BJ (cell line): ENCODE results near the gene CRIM1. TPM values are rescaled to one million over a fixed set of nuclear protein-coding genes. Genes with fewer than 3 reads are reported as not detected.

ENCODE experiments used
- CTCF ChIA-PET: fragments of 350-600 bp; formaldehyde crosslinking; extraction: SDS; loops from one replicate; lab custom pipeline; 2021; ENCODE audit warnings: antibody characterized with exemption, inconsistent platforms; lab: Yijun Ruan, JAX
- POLR2A ChIA-PET: fragments of 300-600 bp; sonication (Branson Sonifier 250); formaldehyde crosslinking; extraction: SDS; loops from one replicate; lab custom pipeline; 2021; ENCODE audit warnings: antibody characterized with exemption; lab: Charles Lee
- DNase-seq: peaks from one replicate; pipeline ENCODE4 v3.0.0-alpha.2; 2011; ENCODE audit warnings: low read depth
- H3K27me3 ChIP-seq: 2 replicates; pipeline ENCODE4 v1.6.0; 2011; ENCODE audit warnings: low read length; ENCODE audit not compliant: control insufficient read depth, insufficient read depth
- H3K36me3 ChIP-seq: 2 replicates; pipeline ENCODE4 v1.5.1; 2011; ENCODE audit warnings: low read length; ENCODE audit not compliant: control insufficient read depth, insufficient read depth
- H3K4me3 ChIP-seq: 2 replicates; pipeline ENCODE4 v1.5.1; 2011; ENCODE audit warnings: low read depth, mild to moderate bottlenecking, control low read depth, low read length
- polyA plus RNA-seq: library from polyadenylated mRNA; depleted of rRNA; stranded (reverse); fragments of >200 nt; gene quantifications from 2 replicates; pipeline ENCODE4 v1.2.3, GENCODE V29; 2011
- TF ChIP-seq, protein P1 (sequence below): IDR thresholded peaks from 2 replicates; pipeline ENCODE4 v1.5.1; 2011; ENCODE audit warnings: low read depth, mild to moderate bottlenecking, control low read depth, inconsistent platforms, low read length, moderate library complexity; ENCODE audit not compliant: insufficient read depth

The CRIM1 gene
- polyA plus RNA-seq, 1 experiment, result 729 TPM

DNA sequence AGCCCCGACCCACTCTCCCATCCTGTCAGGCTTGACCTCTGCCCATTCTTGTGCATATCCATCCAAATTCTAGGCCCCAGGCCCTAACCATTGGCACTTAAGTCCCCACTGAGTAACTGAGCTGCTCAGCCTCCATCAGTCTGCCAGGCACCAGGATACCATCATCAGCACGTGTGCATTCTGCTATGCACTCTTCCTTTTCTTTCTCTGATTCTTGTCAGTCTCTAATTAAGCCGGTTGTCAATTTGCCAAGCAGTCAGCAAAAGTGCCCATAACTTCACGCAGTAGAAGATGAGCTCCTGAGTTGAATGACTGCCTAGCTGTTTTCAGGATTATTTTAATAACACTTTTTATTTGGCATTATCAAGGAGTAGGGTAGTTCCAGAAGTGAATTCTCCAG, 135.2 kb downstream of the CRIM1 start:
- Histone ChIP-seq H3K27me3 (no peaks in the 10 kb centered on the region), H3K4me3 (no peak overlapping the region), H3K36me3 (no peaks in the 10 kb centered on the region; the same call in 1 of the 2 replicates)
- ChIA-PET POLR2A (no interaction called here), CTCF (interaction anchor here (1.5 to 1.6 kb wide), 2 partner anchors 10 to 16 kb away, joined by 3 to 5 read pairs; no protein-coding TSS in a partner anchor)
- TF ChIP-seq, protein P1, sequence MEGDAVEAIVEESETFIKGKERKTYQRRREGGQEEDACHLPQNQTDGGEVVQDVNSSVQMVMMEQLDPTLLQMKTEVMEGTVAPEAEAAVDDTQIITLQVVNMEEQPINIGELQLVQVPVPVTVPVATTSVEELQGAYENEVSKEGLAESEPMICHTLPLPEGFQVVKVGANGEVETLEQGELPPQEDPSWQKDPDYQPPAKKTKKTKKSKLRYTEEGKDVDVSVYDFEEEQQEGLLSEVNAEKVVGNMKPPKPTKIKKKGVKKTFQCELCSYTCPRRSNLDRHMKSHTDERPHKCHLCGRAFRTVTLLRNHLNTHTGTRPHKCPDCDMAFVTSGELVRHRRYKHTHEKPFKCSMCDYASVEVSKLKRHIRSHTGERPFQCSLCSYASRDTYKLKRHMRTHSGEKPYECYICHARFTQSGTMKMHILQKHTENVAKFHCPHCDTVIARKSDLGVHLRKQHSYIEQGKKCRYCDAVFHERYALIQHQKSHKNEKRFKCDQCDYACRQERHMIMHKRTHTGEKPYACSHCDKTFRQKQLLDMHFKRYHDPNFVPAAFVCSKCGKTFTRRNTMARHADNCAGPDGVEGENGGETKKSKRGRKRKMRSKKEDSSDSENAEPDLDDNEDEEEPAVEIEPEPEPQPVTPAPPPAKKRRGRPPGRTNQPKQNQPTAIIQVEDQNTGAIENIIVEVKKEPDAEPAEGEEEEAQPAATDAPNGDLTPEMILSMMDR, result no peak
- DNase-seq, result no peak

DNA sequence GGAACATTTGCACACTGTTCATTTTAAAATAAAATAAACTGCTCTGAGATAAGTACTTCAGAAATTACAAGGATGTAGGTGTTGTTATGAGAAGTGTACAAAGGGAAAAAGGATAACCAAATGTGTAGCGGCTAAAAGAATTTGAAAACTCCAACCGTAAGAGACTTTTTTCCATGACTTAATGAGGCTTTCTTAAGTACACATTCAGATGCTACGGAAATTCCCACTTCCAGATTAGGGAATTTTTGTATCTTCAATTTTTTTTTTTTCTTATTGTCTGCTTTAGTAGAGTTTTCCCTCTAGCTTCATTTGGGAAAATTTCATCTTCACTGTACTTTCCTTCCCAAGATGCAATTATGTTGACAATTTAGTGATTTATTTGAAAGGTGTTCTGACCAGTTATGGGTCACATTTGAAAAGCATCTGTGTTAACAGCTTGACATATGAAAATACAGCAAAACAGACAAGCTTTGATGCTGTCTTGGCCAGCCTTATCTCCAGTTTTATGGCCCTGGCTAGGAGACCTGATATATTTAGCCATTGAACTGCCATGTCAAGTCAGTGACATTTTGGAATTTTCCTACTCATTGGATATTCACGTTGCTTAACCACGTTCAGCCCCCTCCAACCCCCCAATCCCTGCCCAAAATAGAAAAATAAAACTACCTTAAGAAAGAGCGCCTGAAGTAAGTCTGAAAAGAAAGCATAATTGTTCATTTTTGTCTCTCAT, 136.8 kb downstream of the CRIM1 start:
- ChIA-PET POLR2A (interaction anchor here (0.5 to 0.7 kb wide), 2 partner anchors 40 to 330 kb away, joined by 7 to 8 read pairs; no protein-coding TSS in a partner anchor), CTCF (interaction anchor here (0.6 to 1.8 kb wide), 3 partner anchors 12 to 154 kb away, joined by 3 to 4 read pairs (median 3); no protein-coding TSS in a partner anchor)
- no peak for DNase-seq
- TF ChIP-seq, protein P1, result no peak
- H3K4me3 ChIP-seq, result no peak overlapping the region
- no peaks in the 10 kb centered on the region for H3K27me3 ChIP-seq
- H3K36me3 ChIP-seq, result no peaks in the 10 kb centered on the region; the same call in 1 of the 2 replicates

DNA sequence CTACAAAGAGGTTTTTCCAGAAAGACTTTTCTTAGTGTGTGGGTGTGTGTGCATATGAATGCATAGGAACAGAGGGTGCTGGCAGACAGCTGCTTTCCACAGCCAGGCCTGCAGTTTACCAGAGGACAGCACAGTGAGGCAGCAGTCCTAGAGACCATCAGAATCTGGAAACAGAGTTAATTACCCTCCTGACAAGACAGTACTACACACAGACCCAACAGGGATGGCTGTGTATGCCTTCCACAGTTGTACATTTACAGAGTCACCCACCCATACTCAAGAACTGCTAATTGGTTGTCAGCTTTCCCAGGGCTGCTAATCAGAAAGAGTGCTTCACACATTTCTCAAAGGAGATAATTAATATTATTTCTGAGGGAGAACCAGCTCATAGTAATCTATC, 137.7 kb downstream of the CRIM1 start:
- CTCF ChIA-PET, result interaction anchor here (0.6 to 1.7 kb wide), 3 partner anchors 14 to 171 kb away, joined by 3 to 8 read pairs (median 3); no protein-coding TSS in a partner anchor
- DNase-seq, result no peak
- Histone ChIP-seq H3K36me3 (no peaks in the 10 kb centered on the region; the same call in 1 of the 2 replicates), H3K27me3 (no peaks in the 10 kb centered on the region), H3K4me3 (no peak overlapping the region)
- POLR2A ChIA-PET, result interaction anchor here (0.7 kb wide), 2 partner anchors 38 to 331 kb away, joined by 4 to 7 read pairs; no protein-coding TSS in a partner anchor
- TF ChIP-seq, protein P1, result no peak

DNA sequence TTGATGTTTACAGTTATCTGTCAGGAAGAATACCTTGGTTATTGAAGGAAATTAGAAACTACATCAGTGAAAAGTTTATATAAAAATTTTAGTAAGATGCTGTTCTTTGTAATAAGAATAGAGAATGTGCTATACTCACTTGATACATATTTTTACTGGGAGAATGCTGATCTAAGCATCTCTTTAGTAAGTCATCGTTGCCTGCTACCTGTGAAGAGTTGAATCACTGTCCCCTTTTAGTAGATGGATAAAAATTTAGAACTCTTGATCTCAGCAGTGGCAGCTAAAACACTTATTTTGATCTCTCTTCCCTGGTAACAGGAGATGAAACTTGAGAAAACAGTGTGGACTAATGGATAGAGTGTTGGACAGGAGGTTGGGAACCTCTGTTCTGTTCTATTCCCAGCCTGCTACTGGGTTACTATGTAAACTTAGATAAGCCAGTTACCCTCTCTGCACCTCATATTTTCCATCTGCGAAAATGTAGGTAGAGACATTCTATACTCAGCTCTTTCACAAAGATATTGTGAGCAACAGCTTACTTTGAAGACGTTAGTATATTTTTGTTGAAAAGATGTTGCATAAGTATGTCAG, 142.1 kb downstream of the CRIM1 start:
- ChIA-PET POLR2A (no interaction called here), CTCF (interaction anchor here (0.6 to 1.2 kb wide), 3 partner anchors 8 to 145 kb away, joined by 3 to 4 read pairs (median 4); no protein-coding TSS in a partner anchor)
- TF ChIP-seq, protein P1, result no peak
- Histone ChIP-seq H3K36me3 (peaks cover 10% of the 10 kb centered on the region), H3K27me3 (no peaks in the 10 kb centered on the region), H3K4me3 (no peak overlapping the region)
- DNase-seq, result no peak
